Psoas muscle (tissue), 8 donors: Measurements from ENCODE around the gene MAG. TPM values are rescaled to one million over a fixed set of nuclear protein-coding genes. Genes with fewer than 3 reads are reported as not detected.

Experiments used
- ATAC-seq, 4 donors: fragments of 200-7000 bp; cut with Tn5 transposase; one replicate each; pipeline ENCODE4 v1.9.1; 2020; ENCODE audit warnings: moderate library complexity in 3 of 4, mild to moderate bottlenecking in 2 of 4
- DNase-seq, 2 donors: peaks; one replicate each; pipeline ENCODE4 v3.0.0-alpha.2; 2020
- H3K27ac ChIP-seq: fragments of 200-600 bp; one replicate; pipeline ENCODE4 v1.8.0; 2022
- H3K27me3 ChIP-seq, 3 donors: fragments of 200-600 bp in 1 of 3; one replicate each; pipeline versions ENCODE4 v1.6.1 to v1.8.0; 2013 to 2022; ENCODE audit warnings: low read length in 2 of 3, mild to moderate bottlenecking in 2 of 3, moderate library complexity in 1 of 3; ENCODE audit not compliant: insufficient read depth in 3 of 3
- H3K36me3 ChIP-seq, 2 donors: fragments of 200-600 bp in 1 of 2; one replicate each; pipeline versions ENCODE4 v1.6.1 to v1.8.0; 2013 to 2022; ENCODE audit warnings: low read depth in 1 of 2, mild to moderate bottlenecking in 1 of 2, moderate library complexity in 1 of 2; ENCODE audit not compliant: insufficient read depth in 1 of 2
- H3K4me1 ChIP-seq: fragments of 200-600 bp; one replicate; pipeline ENCODE4 v1.8.0; 2022
- H3K4me3 ChIP-seq: fragments of 200-600 bp; one replicate; pipeline ENCODE4 v1.8.0; 2022; ENCODE audit warnings: mild to moderate bottlenecking
- H3K9me3 ChIP-seq: fragments of 200-600 bp; one replicate; pipeline ENCODE4 v1.8.0; 2022
- WGBS, 3 donors: extraction: QIAGEN DNeasy Blood & Tissue Kit; methylation state at CpG; one replicate each; pipeline versions ENCODE4 v1.1.6 to v1.1.7; 2013; 5-methylcytosine and 5-hydroxymethylcytosine counted together
- intact Hi-C, 2 donors: fragments of 100-400 bp; cut with DNase I; formaldehyde crosslinking; loops; one replicate each; pipeline versions ENCODE4 v1.11.0 to v1.14.2; 2022
- polyA plus RNA-seq, 3 donors: library from polyadenylated mRNA; stranded (reverse); fragments of 200-250 nt; gene quantifications; one replicate each; pipeline ENCODE4 v1.2.3, GENCODE V29; 2013
- total RNA-seq, 4 donors: library from RNA; stranded (reverse); fragmentation: NEBNext Ultra II Directional in 2 of 4; extraction: Animal tissue kit (Norgen Biotek cat#: 25700) in 2 of 4; gene quantifications; one replicate each; pipeline versions ENCODE4 v1.2.1 to v1.2.4, GENCODE V29; 2021 to 2023
- TF ChIP-seq, protein P1 (sequence below): fragments of 200-600 bp; IDR thresholded peaks from one replicate; pipeline ENCODE4 v1.8.0; 2022; ENCODE audit warnings: antibody characterized with exemption
- donor health status: healthy with polysubstance abuse.
- donor health status: DM: no; HTN: no; CAD: no; lungs with moderate emphysema.
- donor health status: Bipolar disorder and iron deficiency.
- donor health status: healthy.
- donor health status: DM: yes; HTN: yes; CAD: no.
- donor health status: DM: no; HTN: no; CAD: no.
- donor health status: DM: no; HTN: no; CAD: no.
- donor health status: DM: yes; HTN: yes; CAD: no.

MAG gene
- total and polyA plus RNA-seq, 7 donors, result 0.05 to 0.30 (median 0.11) TPM; not detected in 4

- Histone ChIP-seq H3K36me3 (no peaks in the 10 kb centered on the region), H3K4me3 (no peak overlapping the region), H3K27me3 (peaks cover 0 to 19% (median 4%) of the 10 kb centered on the region in 3 donors), H3K9me3 (no peaks in the 10 kb centered on the region), H3K4me1 (no peaks in the 10 kb centered on the region), H3K27ac (no peak overlapping the region)
- DNase-seq (no peak), ATAC-seq (no peak)
- 63 to 70% (median 67%) methylated on average over 3 of the region's 3 CpGs for WGBS, 3 donors
- TF ChIP-seq, protein P1, sequence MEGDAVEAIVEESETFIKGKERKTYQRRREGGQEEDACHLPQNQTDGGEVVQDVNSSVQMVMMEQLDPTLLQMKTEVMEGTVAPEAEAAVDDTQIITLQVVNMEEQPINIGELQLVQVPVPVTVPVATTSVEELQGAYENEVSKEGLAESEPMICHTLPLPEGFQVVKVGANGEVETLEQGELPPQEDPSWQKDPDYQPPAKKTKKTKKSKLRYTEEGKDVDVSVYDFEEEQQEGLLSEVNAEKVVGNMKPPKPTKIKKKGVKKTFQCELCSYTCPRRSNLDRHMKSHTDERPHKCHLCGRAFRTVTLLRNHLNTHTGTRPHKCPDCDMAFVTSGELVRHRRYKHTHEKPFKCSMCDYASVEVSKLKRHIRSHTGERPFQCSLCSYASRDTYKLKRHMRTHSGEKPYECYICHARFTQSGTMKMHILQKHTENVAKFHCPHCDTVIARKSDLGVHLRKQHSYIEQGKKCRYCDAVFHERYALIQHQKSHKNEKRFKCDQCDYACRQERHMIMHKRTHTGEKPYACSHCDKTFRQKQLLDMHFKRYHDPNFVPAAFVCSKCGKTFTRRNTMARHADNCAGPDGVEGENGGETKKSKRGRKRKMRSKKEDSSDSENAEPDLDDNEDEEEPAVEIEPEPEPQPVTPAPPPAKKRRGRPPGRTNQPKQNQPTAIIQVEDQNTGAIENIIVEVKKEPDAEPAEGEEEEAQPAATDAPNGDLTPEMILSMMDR, result no peak
- intact Hi-C loops, result no loop called here
These were observed 2.4 kb downstream of the MAG start for GRCh38 chr19:35294328-35294727.

GRCh38 chr19:35294859-35295791 is 3.2 kb downstream of the MAG start:
- Histone ChIP-seq H3K9me3 (no peaks in the 10 kb centered on the region), H3K27ac (no peak overlapping the region), H3K36me3 (no peaks in the 10 kb centered on the region), H3K27me3 (peaks cover 0 to 21% (median 4%) of the 10 kb centered on the region in 3 donors), H3K4me1 (no peaks in the 10 kb centered on the region), H3K4me3 (no peak overlapping the region)
- TF ChIP-seq, protein P1, result no peak
- intact Hi-C loops, result no loop called here
- no peak for ATAC-seq
- 45 to 50% (median 46%) methylated on average over 19 to 25 of the region's 25 CpGs for WGBS, 3 donors
- no peak for DNase-seq

DNA sequence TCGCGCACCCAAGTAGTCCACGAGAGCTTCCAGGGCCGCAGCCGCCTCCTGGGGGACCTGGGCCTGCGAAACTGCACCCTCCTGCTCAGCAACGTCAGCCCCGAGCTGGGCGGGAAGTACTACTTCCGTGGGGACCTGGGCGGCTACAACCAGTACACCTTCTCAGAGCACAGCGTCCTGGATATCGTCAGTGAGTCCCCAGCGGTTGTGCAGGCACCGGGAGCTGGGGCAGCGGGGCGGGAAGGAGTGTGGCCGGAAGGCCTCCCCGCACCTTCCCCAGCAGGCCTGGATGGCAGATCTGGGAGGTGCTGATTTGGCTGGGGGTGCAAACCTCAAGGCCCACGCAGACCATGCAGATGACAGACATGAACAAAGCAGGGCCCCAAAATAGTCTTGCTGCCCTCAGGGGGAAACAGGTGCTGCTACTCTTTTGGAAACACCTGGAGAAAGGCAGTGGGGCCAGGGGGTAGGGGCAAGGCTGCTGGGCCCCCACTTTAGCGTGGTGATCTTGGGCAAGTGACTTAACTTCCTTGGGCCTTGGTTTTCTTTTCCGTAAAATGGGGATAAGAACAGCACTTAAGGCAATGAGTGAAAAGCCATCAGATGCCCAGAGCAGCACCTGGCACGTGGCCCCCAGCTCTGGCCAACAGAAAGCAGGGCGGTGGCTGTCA is 4.0 kb downstream of the MAG start:
- 37 to 41% (median 40%) methylated on average over 24 of the region's 24 CpGs for WGBS, 3 donors
- H3K4me1 ChIP-seq, result no peaks in the 10 kb centered on the region
- no peak for ATAC-seq
- no peak overlapping the region for H3K4me3 ChIP-seq
- H3K9me3 ChIP-seq, result no peaks in the 10 kb centered on the region
- no peaks in the 10 kb centered on the region for H3K36me3 ChIP-seq
- intact Hi-C loops, result no loop called here
- no peak for DNase-seq
- H3K27me3 ChIP-seq, result peaks cover 0 to 29% (median 7%) of the 10 kb centered on the region in 3 donors
- no peak overlapping the region for H3K27ac ChIP-seq
- TF ChIP-seq, protein P1, result no peak

GRCh38 chr19:35296644-35297514 is 4.9 kb downstream of the MAG start:
- peaks cover 0 to 36% (median 7%) of the 10 kb centered on the region in 3 donors for H3K27me3 ChIP-seq
- no peak for DNase-seq

More at GRCh38 chr19:35296644-35297514, 4.9 kb downstream of the MAG start:
- no peak overlapping the region for H3K4me3 ChIP-seq
- no peak overlapping the region for H3K27ac ChIP-seq
- H3K9me3 ChIP-seq, result no peaks in the 10 kb centered on the region
- intact Hi-C loops, result no loop called here
- TF ChIP-seq, protein P1, result no peak
- WGBS, 3 donors, result 82 to 88% (median 85%) methylated on average over 7 of the region's 7 CpGs
- no peak for ATAC-seq
- no peaks in the 10 kb centered on the region for H3K4me1 ChIP-seq
- H3K36me3 ChIP-seq, result no peaks in the 10 kb centered on the region
